WTC11 (cell line): ENCODE results near the gene PRR7.

Source experiments
- CBFB ChIP-seq: sonication (generic); formaldehyde crosslinking; IDR thresholded peaks from 2 replicates; pipeline ENCODE4 v1.8.1; 2022; ENCODE audit warnings: mild to moderate bottlenecking, low read depth, missing genetic modification reagents
- CREB1 ChIP-seq: sonication (generic); formaldehyde crosslinking; IDR thresholded peaks from 2 replicates; pipeline ENCODE4 v1.8.0; 2023; ENCODE audit warnings: mild to moderate bottlenecking, missing genetic modification reagents
- ETV6 ChIP-seq: sonication (generic); formaldehyde crosslinking; IDR thresholded peaks from 2 replicates; pipeline ENCODE4 v1.8.1; 2022; ENCODE audit warnings: mild to moderate bottlenecking, missing genetic modification reagents
- HMGA2 ChIP-seq: fragments of 250-450 bp; sonication (Bioruptor Pico); IDR thresholded peaks from 2 replicates; pipeline ENCODE4 v1.4.0; 2021; ENCODE audit warnings: mild to moderate bottlenecking, moderate library complexity
- NR3C1 ChIP-seq: sonication (generic); formaldehyde crosslinking; conservative IDR thresholded peaks from 2 replicates; pipeline ENCODE4 v1.8.1; 2023; ENCODE audit warnings: low read depth, mild to moderate bottlenecking, missing genetic modification reagents
- SMAD3 ChIP-seq: sonication (generic); formaldehyde crosslinking; IDR thresholded peaks from 2 replicates; pipeline ENCODE4 v1.8.0; 2022; ENCODE audit warnings: missing genetic modification reagents, mild to moderate bottlenecking, borderline replicate concordance
- SMAD4 ChIP-seq: sonication (generic); formaldehyde crosslinking; IDR thresholded peaks from 2 replicates; pipeline ENCODE4 v1.8.0; 2022; ENCODE audit warnings: mild to moderate bottlenecking, missing genetic modification reagents
- USF2 ChIP-seq: sonication (generic); formaldehyde crosslinking; IDR thresholded peaks from 2 replicates; pipeline ENCODE4 v1.8.1; 2023; ENCODE audit warnings: mild to moderate bottlenecking, missing genetic modification reagents, moderate library complexity
- ZNF263 ChIP-seq: sonication (generic); formaldehyde crosslinking; IDR thresholded peaks from 2 replicates; pipeline ENCODE4 v1.8.1; 2022; ENCODE audit warnings: low read depth, mild to moderate bottlenecking, moderate library complexity, missing genetic modification reagents
- TF ChIP-seq, protein P1 (sequence below): fragments of 200-600 bp; IDR thresholded peaks from 2 replicates; pipeline ENCODE4 v1.8.0; 2022; ENCODE audit warnings: antibody characterized with exemption
- TF ChIP-seq, protein P2 (sequence below): sonication (generic); formaldehyde crosslinking; IDR thresholded peaks from 2 replicates; pipeline ENCODE4 v1.8.1; 2023; ENCODE audit warnings: mild to moderate bottlenecking, missing genetic modification reagents, moderate library complexity
- TF ChIP-seq, protein P3 (sequence below): sonication (generic); formaldehyde crosslinking; IDR thresholded peaks from 2 replicates; pipeline ENCODE4 v1.8.1; 2022; ENCODE audit warnings: missing genetic modification reagents, borderline replicate concordance
- TF ChIP-seq, protein P4 (sequence below): fragments of 250-450 bp; sonication (Bioruptor Pico); IDR thresholded peaks from 2 replicates; pipeline ENCODE4 v2.1.2; 2022; ENCODE audit warnings: mild to moderate bottlenecking, moderate library complexity

GRCh38 chr5:177448244-177448950 lies 1.8 kb downstream of the PRR7 start:
- TF ChIP-seq, protein P1, sequence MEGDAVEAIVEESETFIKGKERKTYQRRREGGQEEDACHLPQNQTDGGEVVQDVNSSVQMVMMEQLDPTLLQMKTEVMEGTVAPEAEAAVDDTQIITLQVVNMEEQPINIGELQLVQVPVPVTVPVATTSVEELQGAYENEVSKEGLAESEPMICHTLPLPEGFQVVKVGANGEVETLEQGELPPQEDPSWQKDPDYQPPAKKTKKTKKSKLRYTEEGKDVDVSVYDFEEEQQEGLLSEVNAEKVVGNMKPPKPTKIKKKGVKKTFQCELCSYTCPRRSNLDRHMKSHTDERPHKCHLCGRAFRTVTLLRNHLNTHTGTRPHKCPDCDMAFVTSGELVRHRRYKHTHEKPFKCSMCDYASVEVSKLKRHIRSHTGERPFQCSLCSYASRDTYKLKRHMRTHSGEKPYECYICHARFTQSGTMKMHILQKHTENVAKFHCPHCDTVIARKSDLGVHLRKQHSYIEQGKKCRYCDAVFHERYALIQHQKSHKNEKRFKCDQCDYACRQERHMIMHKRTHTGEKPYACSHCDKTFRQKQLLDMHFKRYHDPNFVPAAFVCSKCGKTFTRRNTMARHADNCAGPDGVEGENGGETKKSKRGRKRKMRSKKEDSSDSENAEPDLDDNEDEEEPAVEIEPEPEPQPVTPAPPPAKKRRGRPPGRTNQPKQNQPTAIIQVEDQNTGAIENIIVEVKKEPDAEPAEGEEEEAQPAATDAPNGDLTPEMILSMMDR = no peak
- TF ChIP-seq, protein P2, sequence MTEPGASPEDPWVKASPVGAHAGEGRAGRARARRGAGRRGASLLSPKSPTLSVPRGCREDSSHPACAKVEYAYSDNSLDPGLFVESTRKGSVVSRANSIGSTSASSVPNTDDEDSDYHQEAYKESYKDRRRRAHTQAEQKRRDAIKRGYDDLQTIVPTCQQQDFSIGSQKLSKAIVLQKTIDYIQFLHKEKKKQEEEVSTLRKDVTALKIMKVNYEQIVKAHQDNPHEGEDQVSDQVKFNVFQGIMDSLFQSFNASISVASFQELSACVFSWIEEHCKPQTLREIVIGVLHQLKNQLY (CRISPR knock-in tag) = no peak
- no peak for TF ChIP-seq USF2 (CRISPR knock-in tag)
- TF ChIP-seq, protein P3, sequence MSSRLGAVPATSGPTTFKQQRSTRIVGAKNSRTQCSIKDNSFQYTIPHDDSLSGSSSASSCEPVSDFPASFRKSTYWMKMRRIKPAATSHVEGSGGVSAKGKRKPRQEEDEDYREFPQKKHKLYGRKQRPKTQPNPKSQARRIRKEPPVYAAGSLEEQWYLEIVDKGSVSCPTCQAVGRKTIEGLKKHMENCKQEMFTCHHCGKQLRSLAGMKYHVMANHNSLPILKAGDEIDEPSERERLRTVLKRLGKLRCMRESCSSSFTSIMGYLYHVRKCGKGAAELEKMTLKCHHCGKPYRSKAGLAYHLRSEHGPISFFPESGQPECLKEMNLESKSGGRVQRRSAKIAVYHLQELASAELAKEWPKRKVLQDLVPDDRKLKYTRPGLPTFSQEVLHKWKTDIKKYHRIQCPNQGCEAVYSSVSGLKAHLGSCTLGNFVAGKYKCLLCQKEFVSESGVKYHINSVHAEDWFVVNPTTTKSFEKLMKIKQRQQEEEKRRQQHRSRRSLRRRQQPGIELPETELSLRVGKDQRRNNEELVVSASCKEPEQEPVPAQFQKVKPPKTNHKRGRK (CRISPR knock-in tag) = no peak
- TF ChIP-seq CREB1 (CRISPR knock-in tag) = no peak
- no peak for TF ChIP-seq NR3C1 (CRISPR knock-in tag)
- no peak for TF ChIP-seq ETV6 (CRISPR knock-in tag)
- TF ChIP-seq ZNF263 = no peak
- no peak for TF ChIP-seq HMGA2 (CRISPR knock-in tag)
- TF ChIP-seq CBFB (CRISPR knock-in tag) = no peak
- no peak for TF ChIP-seq SMAD3 (CRISPR knock-in tag)
- TF ChIP-seq SMAD4 = no peak
- TF ChIP-seq, protein P4, sequence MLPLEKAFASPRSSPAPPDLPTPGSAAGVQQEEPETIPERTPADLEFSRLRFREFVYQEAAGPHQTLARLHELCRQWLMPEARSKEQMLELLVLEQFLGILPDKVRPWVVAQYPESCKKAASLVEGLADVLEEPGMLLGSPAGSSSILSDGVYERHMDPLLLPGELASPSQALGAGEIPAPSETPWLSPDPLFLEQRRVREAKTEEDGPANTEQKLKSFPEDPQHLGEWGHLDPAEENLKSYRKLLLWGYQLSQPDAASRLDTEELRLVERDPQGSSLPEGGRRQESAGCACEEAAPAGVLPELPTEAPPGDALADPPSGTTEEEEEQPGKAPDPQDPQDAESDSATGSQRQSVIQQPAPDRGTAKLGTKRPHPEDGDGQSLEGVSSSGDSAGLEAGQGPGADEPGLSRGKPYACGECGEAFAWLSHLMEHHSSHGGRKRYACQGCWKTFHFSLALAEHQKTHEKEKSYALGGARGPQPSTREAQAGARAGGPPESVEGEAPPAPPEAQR (CRISPR knock-in tag) = no peak
